Activated CD8-positive, alpha-beta memory T cell treated with anti-CD3 and anti-CD28 coated beads, Interleukin-2, amount 50 U/mL, for 24 hours (primary cell): Measurements from ENCODE around the gene COTL1.
"Not testable (repeated sequence)": the region's sequence is repeated elsewhere in the genome, so short reads cannot be mapped to it uniquely, and the experiment has no call there.

Experiments used
- DNase-seq: peaks from one replicate; pipeline ENCODE4 v3.0.0-alpha.2; 2020; ENCODE audit errors: extremely low read depth

COTL1 gene

DNA sequence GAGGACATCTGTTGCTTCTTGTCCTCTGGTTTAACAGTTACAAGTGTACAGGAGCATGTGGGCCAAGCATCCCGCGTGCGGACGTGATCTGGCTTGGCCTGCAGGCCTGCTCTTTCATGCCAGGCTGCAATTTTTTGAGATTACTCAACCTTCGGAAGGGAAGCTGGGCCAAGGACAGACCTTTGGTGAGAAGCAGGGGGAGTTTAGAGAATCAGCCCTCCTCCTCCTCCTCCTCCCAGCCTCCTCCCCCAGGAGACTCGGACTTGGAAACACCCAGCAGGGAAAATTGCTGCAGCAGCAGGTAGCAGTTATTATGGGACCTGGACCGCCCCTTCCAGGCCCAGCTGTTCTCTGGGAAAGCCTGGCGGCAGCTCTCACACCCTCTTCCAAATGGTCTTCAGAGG lies 25.3 kb upstream of the COTL1 start:
- DNase-seq: no peak

- no peak for DNase-seq
Measured at GRCh38 chr16:84641643-84642358, 23.9 kb upstream of the COTL1 start.

GRCh38 chr16:84640145-84640544 lies 22.3 kb upstream of the COTL1 start:
- no peak for DNase-seq

DNA sequence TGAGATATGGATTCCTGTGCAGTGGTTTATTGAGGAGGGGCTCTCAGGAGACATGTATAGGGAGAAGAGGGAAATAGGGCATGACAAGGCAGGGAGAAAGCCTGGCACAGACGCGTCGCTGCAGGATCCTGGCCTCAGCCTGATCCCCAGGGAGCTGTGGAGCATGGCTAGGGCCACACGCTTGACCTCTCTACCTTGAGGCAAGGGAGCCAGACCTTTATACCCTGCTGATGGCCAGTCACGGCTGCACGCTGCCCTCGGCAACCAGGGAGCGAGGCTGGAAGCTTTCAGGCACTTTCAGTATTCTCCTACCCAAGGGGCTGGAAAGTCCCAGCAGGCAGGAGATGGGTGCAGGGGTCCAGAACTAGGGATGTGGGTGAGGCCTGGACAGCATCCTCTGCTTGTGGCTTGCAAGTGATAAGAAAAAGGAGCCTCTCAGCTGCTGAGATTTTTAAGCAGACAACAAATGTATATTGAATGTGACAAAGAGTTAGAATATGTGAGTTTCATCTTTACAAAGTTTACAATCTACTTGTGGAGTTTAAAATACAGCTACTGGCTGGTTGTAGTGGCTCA lies 20.4 kb upstream of the COTL1 start:
- no peak for DNase-seq

DNA sequence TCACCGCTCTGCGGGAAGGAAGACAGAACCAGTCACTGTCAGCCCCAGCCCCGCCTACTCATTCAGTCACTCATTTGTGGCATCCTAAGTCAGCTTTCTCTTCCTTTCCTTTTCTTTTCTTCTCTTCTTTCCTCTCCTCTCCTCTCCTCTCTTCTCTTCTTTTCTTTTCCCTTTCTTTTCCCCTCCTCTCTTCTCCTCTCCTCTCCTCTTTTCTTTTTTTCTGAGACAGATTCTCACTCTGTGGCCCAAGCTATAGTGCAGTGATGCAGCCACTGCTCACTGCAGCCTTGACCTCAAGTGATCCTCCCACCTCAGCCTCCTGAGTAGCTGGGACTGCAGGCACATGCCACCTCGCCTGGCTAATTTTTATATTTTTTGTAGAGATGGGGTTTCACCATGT lies 19.8 kb upstream of the COTL1 start:
- no peak for DNase-seq

GRCh38 chr16:84635702-84636101 lies 17.8 kb upstream of the COTL1 start:
- no peak for DNase-seq

DNA sequence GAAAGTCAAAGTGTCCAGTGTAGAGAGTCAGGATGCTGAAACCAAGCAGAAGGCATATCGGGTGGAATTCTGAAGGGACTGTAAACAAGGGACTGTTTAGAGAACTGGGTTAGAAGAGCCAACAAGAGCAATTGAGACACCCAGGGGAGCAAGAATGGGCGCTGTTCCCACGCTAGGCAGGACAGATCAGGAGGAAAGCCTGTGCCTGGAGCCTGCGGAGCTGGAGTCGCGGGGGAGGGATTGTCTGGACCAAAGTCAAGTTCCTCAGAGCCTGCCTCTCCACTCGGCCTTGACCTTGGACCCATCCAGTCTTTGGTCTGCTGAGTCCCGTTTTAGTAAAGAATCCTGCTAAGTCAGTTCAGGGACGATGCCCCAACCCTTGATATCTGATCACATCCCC lies 15.7 kb upstream of the COTL1 start:
- DNase-seq: no peak

DNA sequence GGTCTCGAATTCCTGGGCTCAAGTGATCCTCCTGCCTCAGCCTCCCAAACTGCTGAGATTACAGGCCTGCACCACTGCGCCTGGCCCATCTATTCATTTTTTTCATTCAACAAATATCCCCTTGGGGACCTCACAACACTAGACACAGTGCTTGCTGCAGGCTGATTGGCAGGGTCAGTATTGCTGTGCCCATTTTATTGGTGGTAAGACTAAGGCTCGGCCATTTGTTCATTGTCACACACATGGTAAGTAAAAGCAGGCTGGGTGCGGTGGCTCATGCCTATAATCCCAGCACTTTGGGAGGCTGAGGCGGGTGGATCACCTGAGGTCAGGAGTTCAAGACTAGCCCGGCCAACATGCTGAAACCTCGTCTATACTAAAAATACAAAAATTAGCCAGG lies 15.0 kb upstream of the COTL1 start:
- DNase-seq: not testable (repeated sequence)

- no peak for DNase-seq
Measured at GRCh38 chr16:84631886-84632285, 14.0 kb upstream of the COTL1 start.

- DNase-seq: no peak
Measured at GRCh38 chr16:84631153-84631466, 13.2 kb upstream of the COTL1 start.

DNA sequence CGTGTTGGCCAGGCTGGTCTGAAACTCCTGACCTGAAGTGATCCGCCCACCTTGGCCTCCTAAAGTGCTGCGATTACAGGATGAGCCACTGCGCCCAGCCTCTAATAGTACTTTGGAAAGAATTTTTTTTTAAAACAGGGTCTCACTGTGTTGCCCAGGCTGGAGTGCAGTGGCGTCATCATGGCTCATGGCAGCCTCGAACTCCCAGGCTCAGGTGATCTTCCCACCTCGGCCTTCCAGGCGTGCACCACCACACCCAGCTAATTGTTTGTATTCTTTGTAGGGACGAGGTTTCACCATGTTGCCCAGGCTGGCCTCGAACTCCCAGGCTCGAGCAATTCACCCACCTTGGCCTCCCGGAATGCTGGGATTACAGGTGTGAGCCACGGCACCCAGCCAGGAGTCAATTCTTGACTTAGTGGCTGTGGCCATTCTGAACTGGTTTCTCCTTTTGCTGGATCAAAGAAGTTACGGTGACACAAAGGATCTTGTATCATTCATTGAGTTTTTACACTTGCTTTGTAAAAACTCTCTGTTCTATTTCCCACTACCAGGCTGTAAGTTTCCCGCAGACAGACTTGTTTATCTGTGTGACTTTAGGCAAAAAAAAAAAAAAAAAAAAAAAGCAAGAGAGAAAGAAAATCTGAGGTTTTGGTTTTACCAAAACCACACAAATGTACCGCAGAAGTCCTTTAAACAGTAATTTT lies 12.7 kb upstream of the COTL1 start:
- no peak for DNase-seq

DNA sequence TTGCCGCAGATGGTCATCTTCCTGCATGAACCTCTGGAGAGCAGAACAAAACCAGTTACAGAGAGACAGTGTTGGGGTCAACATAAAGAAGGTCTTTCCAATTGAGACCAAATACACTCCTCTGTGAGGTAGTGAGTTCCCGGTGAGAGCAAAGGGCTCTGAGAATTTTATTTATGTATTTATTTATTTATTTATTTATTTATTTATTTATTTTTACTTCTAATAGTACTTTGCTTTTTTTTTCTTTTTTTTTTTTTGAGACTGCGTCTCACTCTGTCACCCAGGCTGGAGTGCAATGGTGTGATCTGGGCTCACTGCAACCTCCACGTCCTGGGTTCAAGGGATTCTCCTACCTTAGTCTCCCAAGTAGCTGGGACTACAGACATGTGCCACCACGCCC lies 12.1 kb upstream of the COTL1 start:
- DNase-seq: no peak

DNA sequence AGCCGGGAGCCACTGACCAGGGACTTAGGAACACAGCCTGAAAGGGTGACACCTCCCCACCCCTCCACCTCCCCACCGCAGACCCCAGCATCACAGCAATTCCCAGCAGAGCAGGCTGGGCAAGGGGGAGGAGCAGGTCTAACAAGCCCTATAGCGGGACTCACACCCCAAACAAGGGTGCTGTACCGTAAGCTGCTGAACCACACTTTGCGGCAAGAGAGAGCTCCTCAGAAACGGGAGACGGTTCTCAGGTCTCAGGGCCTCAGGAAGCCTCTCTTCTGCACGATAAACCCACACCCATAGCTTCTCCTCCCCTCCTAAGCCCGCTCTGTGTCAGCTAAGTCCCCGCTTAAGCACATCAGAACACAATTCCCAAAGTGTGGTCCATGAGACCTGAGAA lies 11.7 kb upstream of the COTL1 start:
- no peak for DNase-seq

DNA sequence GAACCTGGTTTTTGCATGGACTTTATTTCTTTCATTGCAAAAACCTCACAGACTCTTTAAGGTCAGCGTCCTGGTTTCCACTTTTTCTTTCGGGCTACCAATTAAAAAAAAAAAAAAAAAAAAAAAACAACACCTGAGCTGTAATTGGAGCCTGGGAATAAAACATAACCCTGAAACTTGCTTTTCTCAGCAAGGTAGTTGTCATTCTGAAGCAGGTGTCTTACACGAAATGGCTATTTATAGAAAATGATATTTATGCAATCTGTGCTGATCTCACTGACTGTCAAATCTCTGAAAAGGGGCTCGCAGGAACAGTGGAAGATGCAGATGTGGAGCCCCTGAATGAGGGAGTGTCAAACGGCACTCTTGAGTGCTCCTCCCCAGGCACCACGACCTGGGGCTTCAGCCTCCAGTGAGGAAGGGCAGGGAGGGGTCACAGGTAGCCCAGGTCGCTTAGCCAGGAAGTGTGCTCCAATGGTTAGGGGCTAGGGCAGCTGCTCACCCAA lies 10.4 kb upstream of the COTL1 start:
- DNase-seq: no peak

GRCh38 chr16:84625556-84625955 lies 7.7 kb upstream of the COTL1 start:
- DNase-seq: no peak

DNA sequence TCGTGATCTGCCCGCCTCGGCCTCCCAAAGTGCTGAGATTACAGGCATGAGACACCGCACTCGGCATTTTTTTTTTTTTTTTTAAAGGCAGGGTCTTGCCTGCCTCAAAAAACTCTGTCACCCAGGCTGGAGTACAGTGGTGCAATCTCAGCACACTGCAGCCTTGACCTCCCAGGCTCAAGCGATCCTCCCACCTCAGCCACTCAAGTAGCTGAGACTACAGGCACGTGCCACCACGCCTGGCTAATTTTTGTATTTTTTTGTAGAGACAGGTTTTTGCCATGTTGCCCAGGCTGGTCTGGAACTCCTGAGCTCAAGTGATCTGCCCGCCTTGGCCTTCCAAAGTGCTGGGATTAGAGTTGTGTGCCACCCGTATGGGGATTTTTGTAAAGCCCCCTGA lies 3.0 kb upstream of the COTL1 start:
- not testable (repeated sequence) for DNase-seq

GRCh38 chr16:84618581-84619460 lies 943 bp upstream of the COTL1 start:
- no peak for DNase-seq

DNA sequence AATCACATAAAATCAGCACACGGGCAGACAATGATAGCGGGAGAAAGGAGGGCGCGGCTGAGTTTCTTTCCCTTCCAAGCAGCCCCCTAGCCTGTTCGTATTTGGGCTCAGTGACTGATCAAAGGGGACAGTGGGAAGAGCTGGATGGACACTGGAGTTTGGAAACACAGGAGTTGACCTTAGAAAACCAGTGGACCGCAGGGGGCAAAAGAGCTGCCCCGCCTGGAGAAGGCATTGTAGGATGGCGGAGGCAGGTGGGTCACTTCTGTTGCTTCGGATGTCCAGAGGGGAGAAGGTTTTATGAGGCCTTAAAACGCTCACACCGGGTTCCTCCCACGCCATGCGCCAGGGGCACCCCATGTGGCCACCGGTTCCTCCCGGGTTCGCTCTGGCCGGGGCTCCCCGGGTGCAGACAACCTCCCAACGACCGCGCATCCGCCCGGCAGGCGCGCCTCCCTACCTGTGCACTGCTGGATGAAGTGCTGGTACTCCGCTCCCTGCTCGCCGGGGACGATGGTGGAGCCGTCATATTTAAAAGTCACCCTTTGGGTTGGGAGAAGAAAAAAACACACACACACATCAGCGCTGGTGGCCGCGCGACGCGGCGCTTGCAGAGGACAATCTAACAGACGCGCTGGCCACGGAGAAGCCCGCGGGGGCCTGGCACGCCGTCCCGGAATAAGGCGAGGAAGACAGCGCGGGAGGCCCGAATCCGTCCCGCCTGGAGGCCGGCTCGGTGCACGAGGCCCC lies 662 bp downstream of the COTL1 start:
- DNase-seq: no peak

- no peak for DNase-seq
Measured at GRCh38 chr16:84616515-84616914, 1.4 kb downstream of the COTL1 start.

- no peak for DNase-seq
Measured at GRCh38 chr16:84614968-84615813, 2.7 kb downstream of the COTL1 start.

GRCh38 chr16:84614623-84614967 lies 3.3 kb downstream of the COTL1 start:
- DNase-seq: no peak
